Measurements from ENCODE around the gene CDAN1.

Gene CDAN1

DNA sequence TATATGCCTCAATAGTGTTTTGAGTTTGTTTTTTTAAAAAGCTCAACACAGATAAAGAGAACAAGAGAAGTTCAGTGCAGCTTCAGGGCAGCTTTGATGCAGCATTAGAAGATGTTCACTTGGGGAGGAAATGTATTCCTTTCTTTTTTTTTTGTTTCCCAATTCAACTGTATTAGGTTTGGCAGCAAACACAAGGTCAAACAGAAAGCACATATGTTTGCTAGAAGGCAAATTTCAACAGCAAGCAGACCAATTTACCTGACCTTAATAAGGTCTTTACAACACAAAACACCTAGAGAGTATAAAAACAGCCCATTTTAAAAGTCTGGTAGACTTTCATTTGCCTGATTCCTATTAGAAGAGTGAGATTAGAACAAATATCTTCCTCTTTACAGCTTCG lies 7.3 kb upstream of the CDAN1 start:
- Mint-ChIP-seq H3K36me3 (ENCODE audit: low read depth) (peaks cover 10% of the 10 kb centered on the region), H3K9me3 (no peaks in the 10 kb centered on the region), H3K27me3 (no peaks in the 10 kb centered on the region), H3K4me3 (no peak overlapping the region), H3K27ac (no peak overlapping the region), H3K4me1 (ENCODE audit: low read depth) (no peaks in the 10 kb centered on the region)

DNA sequence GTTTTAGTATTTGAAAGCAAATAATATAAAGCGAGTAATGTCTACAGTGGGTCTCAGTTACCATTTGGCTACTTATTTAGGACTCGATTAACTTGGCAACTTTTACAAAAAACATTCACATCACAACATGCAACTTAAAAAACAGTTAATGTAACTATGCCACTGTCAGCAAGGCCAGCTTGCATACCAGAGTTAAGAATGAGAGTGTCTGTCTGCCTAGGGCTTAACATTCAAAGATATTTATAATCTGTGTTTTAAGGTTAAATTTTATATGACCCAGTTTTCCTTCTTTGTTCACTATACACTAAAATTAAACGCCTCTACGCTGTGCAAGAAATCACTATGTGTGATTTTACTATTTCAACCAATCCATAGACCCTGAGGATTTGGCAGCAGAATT lies 5.2 kb upstream of the CDAN1 start:
- no peaks in the 10 kb centered on the region for H3K27me3 Mint-ChIP-seq
- no peaks in the 10 kb centered on the region for H3K9me3 Mint-ChIP-seq

DNA sequence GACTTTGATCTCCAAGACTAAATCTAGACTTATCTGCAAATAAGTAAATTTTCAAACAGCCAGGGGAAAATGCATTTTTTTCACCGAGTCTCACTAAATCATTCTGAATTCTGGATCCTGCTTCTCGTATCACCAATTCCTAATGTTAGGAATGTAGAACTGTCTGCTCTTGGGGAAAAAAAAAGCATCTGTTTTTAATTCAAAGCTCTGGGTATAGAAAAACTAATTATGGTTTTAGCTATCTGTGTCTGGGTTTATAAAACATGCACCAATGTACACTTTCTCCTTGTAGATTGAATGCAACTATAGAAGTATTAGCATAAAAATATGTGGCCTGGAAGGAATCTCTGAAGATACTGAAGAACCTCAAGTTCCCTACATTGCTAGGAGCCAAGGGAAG lies 4.8 kb upstream of the CDAN1 start:
- H3K27me3 Mint-ChIP-seq, result no peaks in the 10 kb centered on the region
- H3K27ac Mint-ChIP-seq, result no peak overlapping the region
- no peaks in the 10 kb centered on the region for H3K9me3 Mint-ChIP-seq
- H3K4me3 Mint-ChIP-seq, result no peak overlapping the region
- H3K36me3 Mint-ChIP-seq (ENCODE audit: low read depth), result peaks cover 10% of the 10 kb centered on the region
- H3K4me1 Mint-ChIP-seq (ENCODE audit: low read depth), result peaks cover 5% of the 10 kb centered on the region

More for the DNA sequence above, 5.2 kb upstream of the CDAN1 start:
- H3K4me3 Mint-ChIP-seq, result no peak overlapping the region
- H3K4me1 Mint-ChIP-seq (ENCODE audit: low read depth), result peaks cover 5% of the 10 kb centered on the region
- H3K36me3 Mint-ChIP-seq (ENCODE audit: low read depth), result peaks cover 10% of the 10 kb centered on the region
- H3K27ac Mint-ChIP-seq, result no peak overlapping the region

DNA sequence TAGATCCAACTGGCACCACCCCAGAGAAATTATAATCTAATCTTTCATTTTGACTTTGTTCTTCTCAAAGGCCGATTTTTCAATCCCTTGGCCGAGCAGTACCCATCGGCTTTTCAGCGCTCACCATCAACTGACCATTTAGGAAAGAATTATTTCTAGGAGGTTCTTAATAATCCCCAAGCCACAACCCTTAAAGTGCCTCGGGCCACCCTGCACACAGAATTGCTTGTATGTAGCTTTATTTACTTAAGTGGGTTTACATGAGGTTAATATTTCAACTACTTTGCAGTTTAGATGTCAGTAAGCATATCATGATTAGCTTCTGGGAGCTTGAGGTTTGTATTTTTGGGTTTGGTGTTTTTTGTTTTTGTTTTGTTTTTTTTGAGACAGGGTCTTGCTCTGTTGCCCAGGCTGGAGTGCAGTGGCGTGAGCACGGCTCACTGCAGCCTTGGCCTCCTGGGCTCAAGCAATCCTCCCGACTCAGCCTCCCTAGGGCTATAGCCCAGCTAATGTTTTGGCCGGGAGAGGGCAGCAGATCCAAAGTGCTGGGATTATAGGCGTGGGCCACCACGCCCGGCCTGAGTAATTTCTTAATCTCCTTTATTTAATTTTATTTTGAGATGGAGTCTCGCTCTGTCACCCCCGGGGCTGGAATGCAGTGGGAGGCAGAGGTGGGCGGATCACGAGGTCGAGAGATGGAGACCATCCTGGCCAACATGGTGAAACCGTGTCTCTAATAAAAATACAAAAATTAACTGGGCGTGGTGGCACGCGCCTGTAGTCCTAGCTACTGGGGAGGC lies 801 bp upstream of the CDAN1 start:
- peaks cover 14% of the 10 kb centered on the region for H3K36me3 Mint-ChIP-seq (ENCODE audit: low read depth)
- H3K27ac Mint-ChIP-seq, result peak overlapping the region; percentile 55
- peak overlapping the region; percentile 84 for H3K4me3 Mint-ChIP-seq
- no peaks in the 10 kb centered on the region for H3K27me3 Mint-ChIP-seq
- H3K4me1 Mint-ChIP-seq (ENCODE audit: low read depth), result peaks cover 17% of the 10 kb centered on the region
- H3K9me3 Mint-ChIP-seq, result no peaks in the 10 kb centered on the region

DNA sequence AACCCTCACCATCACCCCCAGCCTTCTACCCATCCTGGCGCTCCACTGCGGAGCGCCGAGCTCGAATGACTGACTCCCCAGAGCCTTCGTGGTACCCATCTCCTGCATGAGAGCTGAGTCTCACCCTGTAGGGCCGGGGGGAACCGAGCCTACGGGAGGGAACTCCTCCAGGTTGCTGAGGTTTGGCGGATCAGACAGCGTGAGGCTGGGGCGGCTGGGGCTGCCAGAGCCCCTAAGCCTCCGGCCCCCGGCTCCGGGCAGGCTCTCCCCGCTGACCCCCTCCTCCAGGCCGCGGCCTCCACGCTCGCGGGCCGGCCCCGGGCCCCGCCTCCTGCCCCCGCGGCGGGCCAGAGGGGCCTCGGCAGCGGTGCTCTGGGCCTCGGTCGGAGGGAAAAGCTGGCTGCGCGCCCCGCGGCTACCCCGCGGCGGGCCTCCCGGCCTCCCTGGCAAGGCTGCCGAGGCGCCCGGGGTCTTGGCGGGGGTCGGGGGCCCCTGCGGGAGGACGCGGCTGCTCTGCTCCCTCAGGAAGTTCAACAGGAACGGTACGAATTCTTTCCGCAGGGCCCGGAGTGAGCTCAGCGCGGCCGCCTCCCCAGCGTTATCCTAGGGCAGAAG lies 643 bp downstream of the CDAN1 start:
- Mint-ChIP-seq H3K36me3 (ENCODE audit: low read depth) (peaks cover 26% of the 10 kb centered on the region), H3K27me3 (no peaks in the 10 kb centered on the region), H3K9me3 (no peaks in the 10 kb centered on the region), H3K27ac (no peak overlapping the region), H3K4me1 (ENCODE audit: low read depth) (peaks cover 17% of the 10 kb centered on the region), H3K4me3 (peak overlapping the region; percentile 84)

DNA sequence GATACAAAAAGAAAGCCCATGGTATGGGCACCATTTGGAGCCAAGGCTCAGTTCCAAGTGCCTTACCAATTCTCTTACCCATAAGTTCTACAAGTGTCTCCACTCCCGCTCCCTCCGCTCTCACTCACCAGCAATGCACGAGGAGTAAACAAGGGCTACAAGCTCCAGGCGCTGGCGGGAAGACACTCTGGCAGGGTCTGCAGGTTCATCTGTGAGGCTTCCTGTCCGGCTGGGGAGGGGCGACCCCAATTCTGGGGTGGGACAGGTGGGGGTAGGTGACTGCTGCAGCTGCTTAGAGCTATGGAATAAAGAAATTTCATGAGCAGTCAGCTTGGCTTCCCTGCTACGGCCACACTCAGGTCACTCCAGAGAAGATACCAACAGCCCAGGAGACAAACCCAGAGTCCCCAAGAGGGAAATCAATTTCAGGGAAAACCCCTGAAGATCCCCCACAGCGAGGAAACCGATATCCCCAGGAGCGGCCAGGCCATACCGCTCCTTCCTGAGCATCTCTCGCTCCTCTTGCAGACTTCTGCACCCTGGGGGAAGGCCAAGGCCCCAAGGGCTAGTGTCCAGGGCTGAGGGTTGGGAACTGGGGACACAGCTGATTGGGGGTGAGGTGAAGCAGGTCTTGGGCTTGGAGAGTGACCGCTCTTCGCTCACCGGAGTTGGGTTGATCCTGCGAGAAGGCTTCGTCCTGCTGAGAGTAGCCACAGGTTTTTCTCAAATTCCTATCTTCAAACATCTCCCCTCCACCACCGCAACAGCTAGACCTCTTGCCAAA lies 1.4 kb downstream of the CDAN1 start:
- no peaks in the 10 kb centered on the region for H3K9me3 Mint-ChIP-seq
- peaks cover 31% of the 10 kb centered on the region for H3K36me3 Mint-ChIP-seq (ENCODE audit: low read depth)
- peak overlapping the region; percentile 84 for H3K4me3 Mint-ChIP-seq
- H3K4me1 Mint-ChIP-seq (ENCODE audit: low read depth), result peaks cover 17% of the 10 kb centered on the region
- no peak overlapping the region for H3K27ac Mint-ChIP-seq
- no peaks in the 10 kb centered on the region for H3K27me3 Mint-ChIP-seq

DNA sequence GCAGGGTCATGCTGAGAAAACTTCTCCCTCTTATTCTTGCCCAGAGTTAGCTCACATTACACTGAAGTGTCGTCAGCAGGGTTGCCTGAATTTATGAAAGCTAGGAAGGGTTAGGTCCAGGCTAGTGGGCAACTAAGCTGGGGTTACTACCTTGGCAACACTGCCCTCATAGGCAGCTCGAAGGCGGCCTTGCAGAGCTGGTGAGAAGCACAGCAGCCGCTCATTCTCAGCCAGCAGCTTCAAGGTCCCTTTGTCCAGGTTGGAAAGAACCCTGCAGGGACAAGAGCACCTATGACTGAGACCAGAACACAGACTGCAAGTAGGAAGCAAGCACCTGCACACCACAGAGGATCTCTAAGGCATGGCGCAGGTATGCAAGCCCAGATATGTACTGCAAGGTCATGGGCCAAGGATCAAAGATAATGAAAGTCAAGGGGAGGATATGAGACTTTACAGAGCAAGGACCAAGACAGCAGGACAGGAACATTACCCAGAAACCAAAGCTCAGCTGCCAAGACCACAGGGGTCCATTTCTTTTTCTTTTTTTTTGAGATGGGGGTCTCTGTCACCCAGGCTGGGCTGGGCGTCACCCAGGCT lies 2.8 kb downstream of the CDAN1 start:
- no peak overlapping the region for H3K4me3 Mint-ChIP-seq
- peaks cover 38% of the 10 kb centered on the region for H3K36me3 Mint-ChIP-seq (ENCODE audit: low read depth)
- H3K27me3 Mint-ChIP-seq, result no peaks in the 10 kb centered on the region
- H3K4me1 Mint-ChIP-seq (ENCODE audit: low read depth), result peaks cover 17% of the 10 kb centered on the region
- H3K9me3 Mint-ChIP-seq, result no peaks in the 10 kb centered on the region
- no peak overlapping the region for H3K27ac Mint-ChIP-seq

DNA sequence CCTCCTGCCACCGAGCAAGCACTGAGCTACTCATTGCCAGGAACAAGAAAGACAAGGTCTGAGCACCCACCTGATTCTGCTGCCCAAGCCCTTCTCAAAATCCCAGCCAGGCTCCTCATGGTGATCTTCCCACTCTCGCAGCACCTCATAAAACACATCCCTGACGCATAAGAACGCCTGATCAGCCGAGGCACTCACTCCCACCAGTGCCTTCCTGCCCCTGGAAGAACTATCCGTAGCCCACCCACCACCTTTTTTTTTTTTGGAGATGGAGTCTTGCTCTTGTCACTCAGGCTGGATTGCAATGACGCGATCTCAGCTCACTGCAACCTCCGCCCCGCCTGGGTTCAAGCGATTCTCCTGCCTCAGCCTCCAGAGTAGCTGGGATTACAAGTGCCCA lies 3.9 kb downstream of the CDAN1 start:
- Mint-ChIP-seq H3K9me3 (no peaks in the 10 kb centered on the region), H3K4me1 (ENCODE audit: low read depth) (peaks cover 17% of the 10 kb centered on the region), H3K36me3 (ENCODE audit: low read depth) (peaks cover 42% of the 10 kb centered on the region), H3K4me3 (no peak overlapping the region), H3K27me3 (no peaks in the 10 kb centered on the region), H3K27ac (no peak overlapping the region)

DNA sequence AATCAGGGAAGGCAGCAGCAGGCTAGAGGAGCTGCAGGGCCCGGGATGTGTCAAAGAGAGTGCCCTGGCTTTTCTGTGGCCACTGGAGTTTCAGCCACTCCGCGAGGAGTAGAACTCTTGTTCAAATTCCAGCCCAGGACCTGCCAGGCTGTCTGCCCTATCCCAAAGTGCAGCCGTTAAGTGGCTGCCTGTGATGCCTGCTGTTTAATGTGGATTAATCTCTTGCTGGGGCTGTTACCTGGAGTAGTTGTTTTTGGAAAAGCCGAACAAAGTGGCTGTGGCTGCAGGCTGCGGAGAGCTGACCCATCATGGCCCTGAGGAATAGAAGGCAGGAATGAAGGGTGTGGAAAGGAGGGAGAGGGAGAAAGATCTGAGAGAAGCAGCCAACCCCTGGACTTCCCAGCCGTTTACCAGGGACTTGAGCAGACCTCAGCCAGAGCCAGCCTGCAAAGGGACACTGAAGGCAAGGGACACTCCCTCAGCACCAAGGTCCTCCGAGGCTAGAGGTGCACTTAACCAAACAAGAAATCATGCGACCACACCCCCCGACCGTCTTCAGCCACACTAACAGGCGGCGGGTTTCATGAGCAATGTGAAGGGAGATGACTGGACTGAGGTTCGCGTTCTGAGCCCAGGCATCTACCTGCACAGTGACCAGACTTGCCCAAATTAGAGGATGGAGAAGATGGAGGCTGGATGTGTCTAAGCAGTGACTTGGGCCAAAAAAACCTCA lies 4.7 kb downstream of the CDAN1 start:
- H3K4me3 Mint-ChIP-seq, result no peak overlapping the region
- peaks cover 14% of the 10 kb centered on the region for H3K4me1 Mint-ChIP-seq (ENCODE audit: low read depth)
- no peak overlapping the region for H3K27ac Mint-ChIP-seq
- H3K36me3 Mint-ChIP-seq (ENCODE audit: low read depth), result peaks cover 44% of the 10 kb centered on the region
- no peaks in the 10 kb centered on the region for H3K9me3 Mint-ChIP-seq
- H3K27me3 Mint-ChIP-seq, result no peaks in the 10 kb centered on the region

DNA sequence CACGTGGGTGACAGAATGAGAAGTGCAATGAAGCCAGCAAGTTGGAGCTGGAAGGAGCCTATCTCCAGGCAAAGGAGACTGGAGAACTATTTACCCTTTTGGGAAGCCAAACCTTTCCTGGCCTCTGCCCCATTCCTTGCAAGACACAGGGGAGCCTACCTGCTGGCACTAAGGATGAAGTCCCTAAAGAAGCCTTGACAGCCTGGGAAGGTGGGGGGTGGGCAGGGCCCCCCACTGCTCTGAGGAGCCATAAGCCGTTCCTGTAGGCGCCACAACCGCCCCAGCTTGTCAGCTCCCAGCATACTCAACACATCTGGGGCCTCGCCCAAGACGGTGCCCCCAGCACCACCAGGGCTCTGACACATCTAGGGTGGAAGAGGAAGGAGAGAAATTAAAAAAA lies 5.5 kb downstream of the CDAN1 start:
- H3K4me1 Mint-ChIP-seq (ENCODE audit: low read depth), result peaks cover 13% of the 10 kb centered on the region
- H3K36me3 Mint-ChIP-seq (ENCODE audit: low read depth), result peaks cover 51% of the 10 kb centered on the region
- H3K27ac Mint-ChIP-seq, result peak overlapping the region; percentile 55
- H3K27me3 Mint-ChIP-seq, result no peaks in the 10 kb centered on the region
- H3K4me3 Mint-ChIP-seq, result no peak overlapping the region
- H3K9me3 Mint-ChIP-seq, result no peaks in the 10 kb centered on the region

DNA sequence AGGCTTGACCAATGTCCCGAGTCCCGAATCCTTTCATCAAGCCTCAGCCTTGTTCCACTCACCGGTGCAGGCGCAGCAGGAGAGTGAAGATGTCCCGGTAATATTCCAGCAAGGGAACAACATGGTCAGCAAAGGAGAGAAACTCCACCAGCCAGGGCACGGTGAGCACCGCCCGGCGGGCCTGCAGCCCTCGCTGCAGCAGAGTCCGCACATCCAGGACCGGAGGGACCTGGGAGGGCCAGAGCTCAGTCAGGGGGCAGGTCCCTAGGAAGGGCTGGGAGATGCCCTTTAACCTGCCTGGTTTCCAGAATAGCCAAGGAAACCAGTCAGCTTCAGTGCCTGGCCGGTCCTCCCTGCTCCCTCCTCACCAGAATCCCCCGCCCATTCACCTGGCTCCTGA lies 6.4 kb downstream of the CDAN1 start:
- Mint-ChIP-seq H3K27ac (no peak overlapping the region), H3K4me3 (no peak overlapping the region), H3K36me3 (ENCODE audit: low read depth) (peaks cover 53% of the 10 kb centered on the region), H3K4me1 (ENCODE audit: low read depth) (peaks cover 8% of the 10 kb centered on the region), H3K27me3 (no peaks in the 10 kb centered on the region), H3K9me3 (no peaks in the 10 kb centered on the region)

DNA sequence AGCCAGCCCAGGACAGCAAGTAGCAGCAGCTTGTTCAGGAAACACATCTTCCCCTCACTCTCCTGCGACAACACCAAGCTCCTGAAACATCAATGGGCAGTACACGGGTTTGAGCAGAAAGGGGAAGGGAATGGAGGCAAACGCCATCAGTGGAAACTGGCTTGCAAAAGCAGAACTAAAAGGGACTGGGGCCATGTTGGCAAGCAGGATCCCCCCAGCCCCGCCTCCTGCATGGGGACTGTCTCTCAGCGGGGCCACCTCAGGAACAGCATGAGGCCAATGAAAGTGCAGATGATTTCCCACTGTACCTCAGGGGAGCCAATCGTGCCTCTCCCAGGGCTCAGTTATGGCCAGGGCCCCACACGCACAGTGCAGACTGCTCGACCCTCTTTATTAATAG lies 6.8 kb downstream of the CDAN1 start:
- Mint-ChIP-seq H3K36me3 (ENCODE audit: low read depth) (peaks cover 57% of the 10 kb centered on the region), H3K9me3 (no peaks in the 10 kb centered on the region), H3K27ac (no peak overlapping the region), H3K4me3 (no peak overlapping the region), H3K4me1 (ENCODE audit: low read depth) (peaks cover 4% of the 10 kb centered on the region), H3K27me3 (no peaks in the 10 kb centered on the region)

DNA sequence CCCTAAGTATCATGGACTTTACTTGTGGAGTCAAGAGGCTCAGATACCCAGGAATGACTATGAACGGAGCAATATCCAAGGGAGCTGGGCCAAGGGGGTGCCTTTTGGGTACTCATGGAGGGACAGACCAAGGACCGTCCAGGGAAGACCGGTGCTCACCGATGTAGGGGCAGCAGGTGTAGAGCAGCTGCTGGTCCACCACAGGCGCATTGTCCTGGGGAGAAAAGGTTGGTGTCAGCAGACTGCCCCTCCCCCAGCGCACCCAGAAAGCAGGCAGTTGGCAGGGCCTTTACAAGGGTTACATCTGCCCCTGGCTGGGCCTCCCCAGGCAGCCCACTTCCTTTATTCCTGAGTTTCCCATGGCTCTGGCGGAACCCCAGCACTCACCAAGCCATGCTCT lies 7.5 kb downstream of the CDAN1 start:
- peaks cover 3% of the 10 kb centered on the region for H3K4me1 Mint-ChIP-seq (ENCODE audit: low read depth)
- H3K36me3 Mint-ChIP-seq (ENCODE audit: low read depth), result peaks cover 61% of the 10 kb centered on the region
- no peak overlapping the region for H3K4me3 Mint-ChIP-seq
- H3K27ac Mint-ChIP-seq, result no peak overlapping the region
- H3K9me3 Mint-ChIP-seq, result no peaks in the 10 kb centered on the region
- H3K27me3 Mint-ChIP-seq, result no peaks in the 10 kb centered on the region

DNA sequence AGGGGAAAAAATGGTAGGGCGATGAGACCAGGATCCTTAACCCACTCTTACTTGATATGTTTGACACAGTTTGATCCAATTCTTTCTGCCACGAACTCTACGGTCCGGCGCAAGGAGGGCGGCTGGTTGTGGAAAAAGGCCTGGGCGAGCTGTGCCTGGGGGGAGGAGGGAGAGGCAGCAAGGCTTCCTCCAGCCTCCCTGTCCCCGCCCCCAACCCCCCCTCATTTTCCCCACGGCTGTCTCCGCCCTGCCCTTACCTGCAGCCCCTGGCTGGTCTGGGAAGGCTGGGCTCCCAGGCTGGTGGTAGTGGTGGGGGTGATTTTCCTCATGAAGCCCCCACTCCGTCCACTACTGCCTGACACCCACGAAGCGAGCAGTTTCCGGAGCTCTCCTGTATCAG lies 8.0 kb downstream of the CDAN1 start:
- no peak overlapping the region for H3K27ac Mint-ChIP-seq
- no peaks in the 10 kb centered on the region for H3K27me3 Mint-ChIP-seq
- H3K4me3 Mint-ChIP-seq, result no peak overlapping the region
- H3K4me1 Mint-ChIP-seq (ENCODE audit: low read depth), result no peaks in the 10 kb centered on the region
- H3K36me3 Mint-ChIP-seq (ENCODE audit: low read depth), result peaks cover 60% of the 10 kb centered on the region
- H3K9me3 Mint-ChIP-seq, result no peaks in the 10 kb centered on the region
